Left colon (tissue), 2 donors: Measurements from ENCODE around the gene PLEKHN1. TPM values are rescaled to one million over a fixed set of nuclear protein-coding genes. Genes with fewer than 3 reads are reported as not detected.

ENCODE experiments used
- ATAC-seq: fragments of 200-7000 bp; cut with Tn5 transposase; one replicate; pipeline ENCODE4 v1.9.1; 2020; ENCODE audit warnings: mild to moderate bottlenecking, moderate library complexity
- DNase-seq, 2 donors: peaks; one replicate each; pipeline ENCODE4 v3.0.0-alpha.2; 2020
- intact Hi-C, 2 donors: fragments of 100-400 bp; cut with DNase I in 1 of 2; cut with micrococcal nuclease in 1 of 2; formaldehyde crosslinking; loops; one replicate each; pipeline versions ENCODE4 v1.11.2 to v1.14.0; 2022; cut with DNase I, micrococcal nuclease
- long read RNA-seq: library from polyadenylated mRNA; unstranded; transcript quantifications from one replicate; pipeline ENCODE4 v2.0.0, GENCODE V29; 2021
- total RNA-seq, 2 donors: library from RNA; stranded (reverse); fragmentation: NEBNext Ultra II Directional; extraction: Animal tissue kit (Norgen Biotek cat#: 25700); gene quantifications; one replicate each; pipeline ENCODE4 v1.2.1, GENCODE V29; 2021
- donor health status: DM: no; HTN: no; CAD: no.
- donor health status: DM: yes; HTN: yes; CAD: no.

PLEKHN1 gene
- under 1 TPM; 0.58 to 0.95 TPM for total RNA-seq
- long read RNA-seq, partial matches to known transcripts = 0 of 1 reads
- long read RNA-seq, other reads (novel, unspliced or antisense) = 1 of 1 reads

DNA sequence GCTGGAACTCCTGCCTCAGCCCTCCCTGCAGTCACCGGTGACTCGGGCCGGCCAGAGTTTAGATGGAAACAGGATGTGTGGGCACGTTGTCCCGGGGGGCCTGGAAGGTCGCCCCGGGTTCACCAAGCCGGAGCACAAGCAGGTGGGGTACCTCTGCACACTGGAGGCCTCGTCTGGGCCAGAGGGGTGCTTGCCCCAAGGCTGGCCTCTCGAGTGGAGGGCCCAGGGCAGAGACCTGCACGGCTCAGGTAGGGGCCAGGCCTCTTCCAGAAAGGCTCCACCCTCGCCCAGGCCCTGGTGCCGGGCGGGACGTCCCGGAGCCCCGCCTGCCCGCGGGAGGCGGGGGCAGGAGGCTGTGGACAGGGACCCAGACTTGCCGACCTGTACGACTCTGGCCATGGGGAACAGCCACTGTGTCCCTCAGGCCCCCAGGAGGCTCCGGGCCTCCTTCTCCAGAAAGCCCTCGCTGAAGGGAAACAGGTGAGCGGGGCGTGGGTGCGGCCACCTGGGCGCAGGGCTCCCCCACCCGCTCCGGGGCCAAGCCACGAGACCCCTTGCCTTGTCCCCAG lies at the start of gene PLEKHN1:
PLEKHN1 (plus strand) TSS at position 348 of the 569 bp plus-strand sequence; CDS start at position 398, 50 bp downstream.
- peak; percentile 77 for ATAC-seq
- intact Hi-C loops = no loop called here
- peak in 1 of 2 donors; percentile 46 for DNase-seq

GRCh38 chr1:917076-917459 lies 49.2 kb upstream of the PLEKHN1 start:
- intact Hi-C loops = loop anchor here in 1 of 2 donors (10.0 kb wide), 1 partner anchor 58 kb away; no protein-coding TSS in a partner anchor
- DNase-seq (no peak), ATAC-seq (no peak)

DNA sequence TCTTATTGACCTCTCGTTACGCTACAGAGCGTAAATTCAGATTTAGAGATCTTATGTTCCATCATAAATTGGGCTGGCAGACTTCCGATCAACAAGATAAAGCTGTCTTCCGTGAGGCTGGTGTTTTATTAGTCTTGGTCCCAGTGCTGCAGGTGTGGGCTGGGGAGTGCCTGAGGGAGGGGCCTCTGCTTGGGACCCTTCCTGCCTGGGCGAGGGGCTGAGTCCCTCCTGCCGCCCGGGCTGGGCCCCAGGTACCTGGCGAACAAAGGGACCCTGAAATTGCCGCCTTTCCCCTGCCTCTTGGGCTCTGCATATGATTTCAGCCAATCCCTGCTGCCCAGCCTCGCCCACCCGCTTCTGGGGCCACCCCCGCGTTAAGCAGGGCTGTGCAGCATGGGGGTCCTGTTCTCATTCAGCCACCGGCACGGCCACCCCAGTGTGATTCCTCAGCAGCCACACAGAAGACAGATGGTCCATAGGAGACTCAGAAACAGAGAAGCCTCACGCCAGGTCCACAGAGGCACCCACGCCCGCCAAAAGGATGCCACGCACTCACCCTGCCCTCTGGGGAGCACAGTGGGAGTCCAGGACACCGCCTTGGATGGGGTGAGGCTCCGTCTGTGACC lies 48.7 kb upstream of the PLEKHN1 start:
- intact Hi-C loops = loop anchor here in 1 of 2 donors (10.0 kb wide), 1 partner anchor 57 kb away; no protein-coding TSS in a partner anchor
- DNase-seq = peak in 1 of 2 donors; percentile 3

DNA sequence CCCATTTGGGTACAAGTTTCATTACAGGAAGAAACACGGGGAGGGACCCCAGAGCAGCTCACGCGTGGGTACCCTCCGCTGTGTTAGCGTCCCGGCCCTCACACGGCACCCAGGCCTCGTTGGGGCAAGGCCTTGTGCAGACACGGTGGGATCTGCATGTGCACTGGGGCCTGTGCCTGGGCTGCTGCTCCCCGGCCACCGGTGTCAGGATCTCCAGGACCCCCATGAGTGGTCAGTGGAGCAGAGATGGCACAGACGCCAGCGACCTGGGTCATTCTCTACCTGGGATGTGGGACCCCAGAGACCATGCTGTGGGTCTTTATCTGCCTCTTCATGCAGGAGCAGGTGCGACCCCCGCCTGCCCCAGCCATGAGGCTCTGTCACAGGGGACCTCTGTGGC lies 47.9 kb upstream of the PLEKHN1 start:
- ATAC-seq (no peak), DNase-seq (peak in 1 of 2 donors; percentile 3)
- intact Hi-C loops = loop anchor here in 1 of 2 donors (10.0 kb wide), 1 partner anchor 56 kb away; no protein-coding TSS in a partner anchor

More for the DNA sequence above, 48.7 kb upstream of the PLEKHN1 start:
- ATAC-seq = no peak

GRCh38 chr1:918843-919242 lies 47.4 kb upstream of the PLEKHN1 start:
- intact Hi-C loops = loop anchor here in 1 of 2 donors (10.0 kb wide), 1 partner anchor 56 kb away; no protein-coding TSS in a partner anchor
- DNase-seq (peak in 1 of 2 donors; percentile 1), ATAC-seq (no peak)

DNA sequence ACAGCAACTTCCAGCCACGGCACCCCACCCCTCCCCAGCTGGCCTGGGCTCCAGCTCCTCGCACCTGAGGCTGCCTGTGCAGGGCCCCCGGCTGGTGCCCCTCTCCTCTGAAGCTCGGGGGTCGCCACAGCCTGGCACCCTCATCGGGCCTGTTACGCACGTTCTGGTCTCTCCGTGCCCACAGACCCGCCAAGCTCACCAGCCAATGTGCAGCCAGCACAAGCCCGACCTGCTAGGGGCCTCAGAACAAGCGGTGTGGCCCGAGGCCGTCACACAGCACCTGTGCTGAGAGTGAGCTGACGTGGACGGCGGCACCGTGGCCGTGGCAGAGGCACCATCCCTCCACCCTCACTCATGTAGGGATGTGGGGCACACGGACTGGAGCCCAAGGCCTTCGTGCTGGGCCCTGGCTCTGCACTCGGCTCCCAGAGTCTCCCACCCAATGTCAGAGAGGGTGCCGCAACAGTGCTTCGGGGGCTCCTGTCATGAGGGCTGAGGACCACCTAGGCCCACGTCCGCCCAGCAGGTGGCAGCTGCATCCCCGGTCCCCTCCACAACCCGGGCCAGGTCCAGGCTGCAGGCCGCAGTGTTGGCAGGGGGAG lies 46.9 kb upstream of the PLEKHN1 start:
- intact Hi-C loops = loop anchor here in 1 of 2 donors (10.0 kb wide), 1 partner anchor 55 kb away; no protein-coding TSS in a partner anchor
- no peak for ATAC-seq
- DNase-seq = no peak

DNA sequence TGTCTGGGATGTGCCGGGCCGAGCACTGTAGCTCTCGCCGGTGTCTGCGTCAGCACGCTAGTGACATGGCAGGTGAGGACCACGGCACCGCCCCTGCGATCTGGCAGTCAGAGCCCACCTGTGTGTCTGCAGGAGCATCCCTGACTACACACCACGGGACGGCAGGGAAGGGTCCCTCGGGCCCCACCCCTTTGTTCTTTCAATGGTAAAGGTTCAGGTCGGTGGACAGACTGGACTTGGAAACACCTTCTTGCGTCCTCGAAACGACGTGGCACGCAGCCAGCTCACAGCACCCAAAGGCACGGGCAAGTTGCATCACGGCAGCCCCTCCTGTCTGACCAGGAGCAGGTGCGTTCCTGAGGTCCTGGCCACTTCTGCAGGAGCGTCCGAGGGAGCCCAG lies 46.3 kb upstream of the PLEKHN1 start:
- intact Hi-C loops = no loop called here
- no peak for ATAC-seq

GRCh38 chr1:920521-920920 lies 45.8 kb upstream of the PLEKHN1 start:
- intact Hi-C loops = no loop called here
- ATAC-seq (peak; percentile 11), DNase-seq (no peak)

More for the DNA sequence above, 46.3 kb upstream of the PLEKHN1 start:
- DNase-seq = no peak

GRCh38 chr1:921011-921837 lies 45.1 kb upstream of the PLEKHN1 start:
- DNase-seq = peak; percentile 54 to 77
- peak; percentile 84 for ATAC-seq
- intact Hi-C loops = no loop called here

- DNase-seq (peak; percentile 75 to 87), ATAC-seq (peak; percentile 65)
- intact Hi-C loops = no loop called here
Observed at GRCh38 chr1:923131-923990, 42.9 kb upstream of the PLEKHN1 start, which contains the start of gene SAMD11. Gene SAMD11 (plus strand): TSS chr1:923923. CDS start chr1:924432, 509 bp downstream.

DNA sequence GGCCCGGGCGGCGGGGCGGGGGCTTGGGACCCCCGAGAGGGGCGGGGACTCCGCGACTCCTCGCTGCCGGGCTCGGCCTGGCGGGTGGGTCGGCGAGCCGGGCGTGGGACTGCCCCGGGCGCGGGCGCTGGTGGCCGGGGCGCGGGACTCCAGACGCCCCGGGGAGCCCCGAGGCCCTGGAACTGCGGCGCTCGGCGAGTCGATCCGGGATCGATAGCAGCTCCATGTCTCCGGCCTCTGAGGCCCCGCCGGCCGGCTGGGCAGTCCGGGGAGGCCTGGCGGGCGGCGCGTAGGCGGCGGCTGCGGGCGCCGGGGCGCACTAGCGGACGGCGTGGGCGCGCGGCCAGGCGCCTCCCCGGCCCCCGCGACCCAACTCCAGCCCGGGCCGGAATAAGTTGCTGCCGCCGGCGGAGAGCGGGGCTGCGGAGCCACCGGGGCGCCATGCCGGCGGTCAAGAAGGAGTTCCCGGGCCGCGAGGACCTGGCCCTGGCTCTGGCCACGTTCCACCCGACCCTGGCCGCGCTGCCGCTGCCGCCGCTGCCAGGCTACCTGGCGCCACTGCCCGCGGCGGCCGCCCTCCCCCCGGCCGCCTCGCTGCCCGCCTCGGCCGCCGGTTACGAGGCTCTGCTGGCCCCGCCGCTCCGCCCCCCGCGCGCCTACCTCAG lies 42.2 kb upstream of the PLEKHN1 start:
- ATAC-seq = no peak
- intact Hi-C loops = no loop called here

GRCh38 chr1:924656-925560 lies 41.4 kb upstream of the PLEKHN1 start:
- ATAC-seq = peak; percentile 18
- DNase-seq = peak in 1 of 2 donors; percentile 49
- intact Hi-C loops = no loop called here

More for the DNA sequence above, 42.2 kb upstream of the PLEKHN1 start:
- DNase-seq = no peak

GRCh38 chr1:925561-926421 lies 40.5 kb upstream of the PLEKHN1 start:
- DNase-seq = peak in 1 of 2 donors; percentile 31
- no peak for ATAC-seq
- intact Hi-C loops = no loop called here

DNA sequence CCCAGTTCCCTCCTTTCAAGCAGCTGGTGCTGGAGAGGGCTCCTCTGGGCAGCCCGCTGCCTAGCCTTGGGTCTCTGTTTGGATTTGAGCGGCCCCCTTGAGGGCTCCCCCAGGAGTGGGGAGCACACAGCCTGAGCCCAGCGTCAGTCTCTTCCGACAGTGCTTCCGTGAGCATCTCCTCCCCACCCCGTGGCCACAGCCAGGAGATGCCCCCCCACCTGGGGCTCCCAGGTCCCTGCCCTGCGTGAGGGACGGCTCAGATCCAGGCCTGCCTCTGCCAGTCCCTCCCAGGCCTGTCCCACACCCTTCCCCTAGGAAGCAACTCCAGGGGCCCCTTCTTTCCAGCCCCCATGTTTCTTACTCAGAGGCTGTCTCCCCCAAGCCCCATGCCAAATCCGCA lies 39.0 kb upstream of the PLEKHN1 start:
- no peak for DNase-seq
- intact Hi-C loops = no loop called here
- ATAC-seq = no peak

GRCh38 chr1:927748-928147 lies 38.5 kb upstream of the PLEKHN1 start:
- intact Hi-C loops = no loop called here
- no peak for ATAC-seq

More at GRCh38 chr1:927748-928147, 38.5 kb upstream of the PLEKHN1 start:
- no peak for DNase-seq
